GM18520 (cell line): ENCODE results near the gene SPR.

Experiments
- ATAC-seq: cut with Tn5 transposase; IDR thresholded peaks from one replicate; pipeline ENCODE4 v1.9.1; 2021; ENCODE audit not compliant: unreplicated experiment

SPR gene

DNA sequence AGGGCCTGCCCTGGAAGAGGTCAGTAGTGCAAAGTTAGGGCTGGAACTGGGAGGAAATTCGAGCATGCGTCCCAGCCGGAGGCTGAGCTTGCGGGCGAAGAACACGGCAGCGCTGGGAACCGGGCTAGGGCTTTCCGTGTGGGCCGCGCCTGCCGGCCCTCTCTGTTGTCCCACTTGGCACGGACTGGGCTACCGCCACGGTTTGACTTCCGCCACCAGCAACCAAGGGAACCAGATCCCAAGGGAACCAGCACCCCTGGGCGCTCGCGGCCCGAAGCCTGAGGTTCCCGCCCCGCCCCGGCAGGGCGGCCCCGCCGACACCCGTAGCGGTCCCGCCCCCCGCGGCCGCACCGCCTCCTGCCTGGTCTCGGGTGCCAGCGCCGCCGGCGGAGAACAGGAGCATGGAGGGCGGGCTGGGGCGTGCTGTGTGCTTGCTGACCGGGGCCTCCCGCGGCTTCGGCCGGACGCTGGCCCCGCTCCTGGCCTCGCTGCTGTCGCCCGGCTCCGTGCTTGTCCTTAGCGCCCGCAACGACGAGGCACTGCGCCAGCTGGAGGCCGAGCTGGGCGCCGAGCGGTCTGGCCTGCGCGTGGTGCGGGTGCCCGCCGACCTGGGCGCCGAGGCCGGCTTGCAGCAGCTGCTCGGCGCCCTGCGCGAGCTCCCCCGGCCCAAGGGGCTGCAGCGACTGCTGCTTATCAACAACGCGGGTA, at the start of gene SPR:
TSS of gene SPR (plus strand) at position 377 of the 708 bp plus-strand sequence. CDS start at position 402, 25 bp downstream.
- peak; percentile 77 for ATAC-seq

DNA sequence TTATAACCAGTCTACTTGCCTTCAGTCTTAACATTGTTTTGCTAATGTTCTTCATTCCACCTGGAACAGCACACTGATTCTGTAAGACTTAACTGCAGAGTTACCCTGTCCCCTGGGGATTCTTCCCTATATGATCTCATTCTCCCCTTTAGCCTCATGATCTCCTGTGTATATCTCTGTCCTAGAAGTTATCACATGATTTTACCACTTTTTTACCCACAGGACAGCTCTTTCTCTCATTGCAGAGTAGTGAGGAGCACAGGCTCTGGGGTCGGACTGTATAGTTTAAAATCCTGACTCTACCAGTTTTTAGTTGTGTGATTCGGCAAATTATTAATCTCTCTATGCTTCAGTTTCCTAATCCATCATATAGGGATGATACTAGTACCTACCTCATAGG, 47.1 kb upstream of the SPR start:
- ATAC-seq, result no peak

DNA sequence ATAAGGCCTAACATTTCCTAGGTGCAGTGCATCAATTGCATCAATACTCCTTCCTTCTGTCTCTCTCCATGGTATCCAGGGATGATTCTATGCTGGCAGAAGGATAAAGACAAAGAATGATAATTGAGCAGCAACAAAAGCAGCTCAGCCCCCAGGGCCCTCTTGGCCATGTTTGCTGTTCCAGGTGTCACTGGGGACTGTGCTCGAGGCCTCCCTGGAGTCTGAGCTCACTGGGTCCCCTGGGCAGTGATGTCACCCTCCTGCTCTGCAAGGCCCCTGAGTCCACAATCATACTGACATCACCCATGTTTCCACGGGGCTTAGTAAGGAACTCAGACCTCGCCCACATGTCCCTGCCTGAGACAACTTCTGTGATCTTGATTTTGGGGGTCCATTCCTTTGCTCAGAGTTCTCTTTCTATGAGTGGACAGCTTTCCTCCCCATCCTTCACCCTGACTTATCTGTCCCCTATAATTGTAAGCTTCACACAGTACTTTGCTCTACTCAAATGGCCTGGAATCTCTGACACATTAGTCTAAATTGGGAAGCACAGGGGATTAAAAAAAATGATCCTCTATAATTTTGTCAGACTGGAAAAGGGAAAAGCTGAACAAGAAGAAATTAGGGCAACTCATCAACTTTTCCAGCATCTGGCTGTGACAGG, 45.6 kb upstream of the SPR start:
- no peak for ATAC-seq

DNA sequence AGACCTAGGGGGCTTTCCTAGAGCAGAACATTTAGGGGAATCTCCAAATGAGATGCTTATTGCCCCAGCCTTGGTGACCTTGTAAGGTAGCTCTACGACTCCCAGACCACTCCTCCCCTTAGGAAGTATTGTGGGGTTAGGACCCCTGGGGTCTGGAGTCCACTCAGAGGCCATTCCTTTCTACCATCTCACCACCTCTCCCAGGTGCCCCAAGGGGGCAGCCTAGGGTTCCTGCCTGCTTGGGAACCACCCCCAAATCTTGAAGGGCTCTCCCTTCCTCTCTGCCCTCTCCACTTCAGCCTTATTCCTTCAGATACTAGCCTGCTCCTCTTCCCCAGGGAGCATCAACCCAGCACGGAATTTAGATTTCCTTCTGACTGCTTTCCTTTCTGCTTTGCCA, 43.9 kb upstream of the SPR start:
- no peak for ATAC-seq

DNA sequence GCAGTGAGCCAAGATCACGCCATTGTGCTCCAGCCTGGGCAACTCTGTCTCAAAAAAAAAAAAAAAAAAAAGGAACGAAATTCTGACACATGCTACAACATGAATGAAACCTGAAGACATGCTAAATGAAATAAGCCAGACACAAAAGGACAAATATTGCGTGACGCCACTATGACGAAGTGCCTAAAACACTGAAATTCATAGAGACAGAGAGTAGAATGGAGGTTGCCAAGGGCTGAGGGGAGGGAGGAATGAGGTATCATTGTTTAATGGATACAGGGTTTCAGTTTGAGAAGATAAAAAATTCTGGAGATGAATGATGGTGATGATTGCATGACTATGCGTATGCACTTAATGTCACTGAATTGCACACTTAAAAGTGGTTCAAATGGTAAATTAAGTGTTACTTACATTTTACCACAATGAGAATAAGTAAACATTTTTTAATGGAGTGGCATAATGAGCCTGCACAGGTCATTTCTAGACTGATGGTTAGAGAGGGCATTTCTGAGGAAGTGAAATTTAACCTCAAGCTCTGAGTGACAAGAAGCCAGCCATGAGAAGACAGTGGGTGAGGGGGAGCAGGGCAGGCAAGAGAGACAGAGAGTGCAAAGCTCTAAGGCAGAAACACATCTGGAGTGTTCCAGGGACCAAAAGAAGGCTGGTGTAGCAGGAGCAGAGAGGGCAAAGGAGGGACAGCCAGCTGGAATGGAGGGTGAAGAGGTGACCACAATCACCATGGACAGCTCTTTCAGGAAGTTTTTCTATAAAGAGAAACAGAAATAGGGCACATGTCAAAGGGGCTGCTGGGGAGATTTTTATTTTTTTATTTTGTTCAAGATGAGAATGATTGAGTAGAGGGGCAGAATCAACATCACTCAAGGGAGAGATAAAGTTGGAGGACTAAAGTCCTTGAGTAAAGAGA, 40.8 kb upstream of the SPR start:
- peak; percentile 92 for ATAC-seq

DNA sequence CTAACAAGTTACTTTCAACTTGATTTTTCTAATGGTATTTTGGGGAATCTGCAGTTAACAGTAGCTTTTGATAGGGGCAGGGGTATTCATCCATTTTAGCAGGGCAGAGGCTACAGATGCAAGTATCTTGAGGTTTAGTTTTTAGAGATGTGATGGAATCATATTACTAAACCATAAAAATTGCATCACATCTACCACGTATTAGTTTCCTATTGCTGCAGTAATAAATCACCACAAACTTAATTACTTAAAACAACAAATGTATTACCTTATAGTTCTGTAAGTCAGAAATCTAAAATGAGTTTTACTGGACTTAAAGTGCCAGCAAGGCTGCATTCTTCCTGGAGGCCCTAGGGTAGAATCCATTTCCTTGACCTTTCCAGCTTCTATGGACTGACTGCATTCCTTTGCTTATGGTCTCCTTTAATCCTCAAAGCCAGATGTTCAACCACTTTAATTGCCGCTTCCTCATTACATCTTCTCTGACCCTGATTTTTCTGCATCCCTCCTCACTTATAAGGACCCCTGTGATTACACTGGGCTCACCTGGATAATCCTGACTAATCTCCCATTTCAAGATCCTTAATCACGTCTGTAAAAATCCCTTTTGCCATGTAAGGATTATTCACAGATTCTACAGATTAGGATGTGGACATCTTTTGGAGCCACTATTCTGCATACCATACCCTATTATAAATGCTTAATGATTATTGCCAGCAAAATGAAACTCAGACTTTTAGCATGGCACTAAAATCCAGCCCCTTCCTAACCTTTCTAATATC, 39.5 kb upstream of the SPR start:
- no peak for ATAC-seq

DNA sequence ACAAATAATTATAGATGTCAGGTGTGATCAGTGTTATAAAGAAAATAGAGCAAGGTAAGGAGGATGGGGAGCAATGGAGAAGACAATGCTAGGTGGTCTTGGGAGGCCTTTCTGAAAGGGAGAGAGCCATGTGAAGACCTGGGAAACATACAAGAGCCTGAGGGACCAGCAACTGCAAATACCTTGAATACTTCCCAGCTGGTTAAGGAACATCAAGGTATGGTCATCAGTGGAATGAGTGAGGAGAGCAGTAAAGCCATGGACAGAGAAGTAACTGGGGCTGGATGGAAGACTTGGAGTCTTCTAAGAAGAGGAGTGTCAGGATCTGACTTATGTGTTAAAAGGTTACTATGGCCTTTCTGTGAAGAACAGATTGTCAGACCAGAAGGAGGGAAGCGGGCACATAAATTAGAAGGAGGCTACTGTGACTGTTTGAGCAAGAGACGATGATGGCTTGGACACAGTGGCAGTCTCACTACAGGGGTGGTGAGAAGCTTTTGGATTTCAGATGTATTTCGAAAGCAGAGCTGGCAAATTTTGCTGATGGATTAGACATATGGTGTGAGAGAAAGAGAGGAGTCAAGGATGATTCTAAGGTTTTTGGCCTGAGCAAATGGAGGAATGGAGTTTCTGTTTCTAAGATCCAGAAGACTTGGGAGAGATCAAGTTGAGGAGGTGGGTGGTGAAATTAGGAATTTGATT, 38.6 kb upstream of the SPR start:
- no peak for ATAC-seq

DNA sequence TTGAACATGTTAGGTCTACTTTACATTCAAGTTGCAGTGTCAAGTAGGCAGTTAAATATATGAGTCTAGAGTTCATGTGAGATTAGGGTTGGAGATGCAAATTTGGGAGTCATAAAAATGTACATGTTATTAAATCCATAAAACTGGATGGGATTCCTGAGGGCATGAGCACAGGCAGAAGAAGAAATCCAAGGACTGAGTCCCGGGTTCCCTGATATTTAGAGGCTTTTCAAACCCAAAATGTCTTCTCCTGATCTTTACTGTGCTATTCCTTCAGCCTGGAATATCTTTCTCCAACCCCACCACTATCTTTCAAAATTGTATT, 38.1 kb upstream of the SPR start:
- no peak for ATAC-seq

DNA sequence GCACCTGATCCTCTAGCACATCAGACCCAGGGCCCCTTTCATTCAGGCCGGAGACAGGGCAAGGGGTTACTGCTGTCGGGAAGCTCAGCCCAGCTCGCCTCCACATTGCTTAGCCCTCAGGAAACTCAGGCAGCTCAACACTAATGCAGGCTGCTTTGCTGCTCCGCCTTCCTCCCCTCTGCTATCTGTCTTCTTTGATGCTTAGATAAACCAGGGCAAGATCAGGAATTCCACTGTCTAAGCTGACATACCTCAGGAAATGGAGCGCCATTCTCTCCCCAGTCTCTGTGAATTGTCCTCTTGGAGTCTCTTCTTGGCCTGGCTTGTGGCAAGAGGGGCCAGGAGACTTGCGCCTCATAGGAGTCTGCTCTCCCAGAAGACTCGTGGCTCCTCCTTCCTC, 35.9 kb upstream of the SPR start:
- no peak for ATAC-seq

DNA sequence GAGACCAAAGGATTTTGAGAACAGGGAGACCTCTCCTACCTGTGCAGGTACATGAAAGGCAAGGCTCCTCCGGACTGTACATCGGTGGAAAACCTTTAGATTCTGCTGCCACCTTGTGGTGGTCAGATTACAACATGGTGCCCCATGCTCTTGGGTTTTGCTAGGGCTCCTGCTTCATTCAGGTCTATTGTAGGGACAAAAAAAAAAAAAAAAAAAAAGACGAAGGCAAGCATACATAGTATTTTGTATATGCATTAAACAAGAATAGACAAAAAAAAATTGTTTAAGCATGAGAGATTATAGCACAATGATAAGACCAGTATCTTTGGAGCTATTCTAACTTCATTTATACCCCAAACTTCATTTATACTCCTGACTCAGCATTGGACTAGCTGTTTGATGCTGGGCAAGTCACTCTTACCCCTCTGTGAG, 27.4 kb upstream of the SPR start:
- ATAC-seq, result peak; percentile 55

DNA sequence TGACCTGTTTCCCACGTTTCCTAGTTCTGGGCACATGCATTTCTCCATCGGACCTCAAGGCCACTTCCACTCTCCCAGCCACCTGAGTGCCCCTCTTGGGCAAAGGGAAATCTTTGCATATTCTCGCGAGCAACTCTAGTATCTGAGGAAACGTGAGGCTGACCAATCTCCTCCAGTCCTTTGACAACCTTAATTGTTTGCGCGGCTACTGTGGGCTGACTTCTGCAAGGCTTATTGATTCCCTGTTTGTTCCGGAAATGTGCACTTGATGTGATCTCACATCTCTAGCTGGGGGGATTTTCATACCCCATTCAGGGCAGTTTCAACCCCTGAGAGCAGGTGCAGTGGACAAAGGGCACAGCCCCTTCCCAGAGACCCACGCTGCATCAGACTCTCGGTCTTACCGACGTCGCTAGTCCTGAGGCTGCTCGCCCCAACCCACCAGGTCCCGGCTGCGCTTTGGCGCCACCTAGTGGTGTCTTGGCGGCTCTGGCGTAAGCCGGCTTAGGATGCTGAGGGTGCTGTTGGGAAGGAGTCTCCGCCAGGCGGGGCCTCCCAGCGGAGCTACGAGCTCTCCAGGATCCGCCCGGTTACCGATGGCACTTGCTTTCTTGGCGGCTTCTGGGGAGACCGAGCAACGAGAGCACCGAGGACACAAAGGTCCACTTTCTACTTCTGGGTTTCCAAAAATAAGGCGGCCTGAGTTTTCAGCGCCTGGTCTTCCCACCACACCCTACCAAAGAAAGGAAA, 24.8 kb upstream of the SPR start:
- ATAC-seq, result peak; percentile 76

DNA sequence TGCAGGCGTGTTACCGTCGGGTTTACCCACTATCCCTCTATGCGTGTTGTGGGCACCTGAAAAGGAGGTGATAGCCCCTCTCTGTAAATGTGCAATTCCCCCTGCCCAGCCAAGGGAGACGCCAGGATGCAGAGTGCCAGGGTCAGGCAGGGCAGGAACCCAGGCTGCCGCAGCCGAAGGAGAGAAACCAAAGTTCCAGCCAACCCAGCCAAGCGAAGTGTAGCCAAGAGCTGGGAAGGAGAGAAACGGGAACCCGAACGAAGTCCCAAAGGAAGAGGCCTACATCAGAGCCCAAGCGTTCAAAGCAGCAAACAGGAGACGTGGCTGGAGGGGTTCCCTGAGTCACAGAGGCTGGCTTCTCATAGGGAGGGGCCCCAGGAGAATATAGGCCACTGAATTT, 24.2 kb upstream of the SPR start:
- ATAC-seq, result no peak

DNA sequence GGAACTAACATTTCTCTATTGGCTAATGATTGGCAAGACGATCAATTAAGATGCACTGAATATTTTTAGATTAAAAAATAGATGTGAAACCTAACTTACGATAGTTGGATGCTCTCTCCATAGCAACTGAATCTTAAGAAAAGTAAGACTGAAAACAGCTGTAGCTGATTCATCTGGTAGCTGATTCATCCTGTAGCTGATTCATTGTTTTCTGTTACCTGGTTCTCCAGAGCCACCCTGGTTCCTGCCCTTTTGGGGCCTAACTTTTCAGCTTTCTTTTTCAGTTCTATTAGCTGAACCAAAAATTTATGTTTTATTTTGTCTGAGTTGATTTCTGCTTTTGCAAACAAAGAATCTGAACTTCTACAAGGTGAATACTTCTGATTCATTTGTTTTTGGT, 22.7 kb upstream of the SPR start:
- ATAC-seq, result peak; percentile 38

DNA sequence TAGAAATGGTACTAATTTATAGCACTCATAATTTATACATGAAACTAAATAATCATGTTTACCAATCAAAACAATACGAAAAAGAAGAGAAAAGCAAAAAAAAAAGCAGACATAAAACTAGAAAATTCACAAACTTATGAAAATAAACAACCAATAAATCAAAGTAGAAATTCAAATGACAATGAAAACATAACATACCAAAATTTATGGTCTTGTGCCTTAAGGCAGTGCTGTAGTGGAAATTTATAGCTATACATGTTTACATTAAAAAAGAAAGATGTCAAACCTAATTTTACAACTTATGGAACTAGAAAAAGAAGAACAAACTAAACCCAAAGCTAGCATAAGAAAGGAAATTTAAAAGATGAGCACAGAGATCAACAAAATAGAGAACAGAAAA, 16.1 kb upstream of the SPR start:
- no peak for ATAC-seq

DNA sequence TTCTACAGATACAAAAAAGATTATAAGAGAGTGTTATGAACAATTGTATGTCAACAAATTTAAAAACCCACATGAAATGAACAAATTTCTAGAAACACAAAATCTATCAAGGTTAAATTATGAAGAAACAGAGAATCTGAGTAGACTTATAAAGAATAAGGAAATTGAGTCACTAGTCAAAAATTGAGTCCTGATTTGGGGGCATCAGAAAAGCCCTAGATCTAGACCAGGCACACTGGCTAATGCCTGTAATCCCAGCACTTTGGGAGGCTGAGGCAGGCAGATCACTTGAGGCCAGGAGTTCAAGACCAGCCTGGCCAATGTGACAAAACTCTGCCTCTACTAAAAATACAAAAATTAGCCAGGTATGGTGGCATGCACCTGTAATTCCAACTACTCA, 15.3 kb upstream of the SPR start:
- ATAC-seq, result no peak

DNA sequence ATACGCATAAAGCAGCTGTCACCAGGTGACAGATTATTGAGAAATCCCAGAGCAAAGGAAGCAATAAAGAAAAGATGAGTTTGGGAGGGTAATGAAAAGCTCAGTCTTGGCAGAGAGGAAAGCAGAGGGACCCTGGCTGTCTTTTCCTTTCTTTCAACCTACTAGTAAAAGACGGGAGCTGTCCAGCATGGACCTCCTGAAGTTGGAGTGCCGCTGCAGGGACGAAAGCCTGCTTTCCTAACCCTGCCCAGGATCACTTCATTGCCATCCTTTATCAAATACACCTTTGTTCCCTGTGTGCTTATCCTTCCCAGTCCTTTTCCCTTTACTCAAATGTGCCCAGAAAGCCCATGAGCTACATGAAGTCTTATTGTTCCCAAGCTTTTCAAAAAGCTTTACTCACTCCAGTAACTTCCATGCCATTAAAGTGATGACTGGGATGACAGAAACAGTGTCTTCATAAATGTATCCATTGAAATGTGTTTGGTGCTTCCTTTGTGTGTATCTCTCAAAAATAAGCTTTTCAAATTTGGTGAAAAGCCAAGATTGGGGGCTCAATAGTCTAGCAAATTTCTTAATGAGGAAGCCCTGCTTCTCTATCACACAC, 3.7 kb upstream of the SPR start:
- ATAC-seq, result no peak

DNA sequence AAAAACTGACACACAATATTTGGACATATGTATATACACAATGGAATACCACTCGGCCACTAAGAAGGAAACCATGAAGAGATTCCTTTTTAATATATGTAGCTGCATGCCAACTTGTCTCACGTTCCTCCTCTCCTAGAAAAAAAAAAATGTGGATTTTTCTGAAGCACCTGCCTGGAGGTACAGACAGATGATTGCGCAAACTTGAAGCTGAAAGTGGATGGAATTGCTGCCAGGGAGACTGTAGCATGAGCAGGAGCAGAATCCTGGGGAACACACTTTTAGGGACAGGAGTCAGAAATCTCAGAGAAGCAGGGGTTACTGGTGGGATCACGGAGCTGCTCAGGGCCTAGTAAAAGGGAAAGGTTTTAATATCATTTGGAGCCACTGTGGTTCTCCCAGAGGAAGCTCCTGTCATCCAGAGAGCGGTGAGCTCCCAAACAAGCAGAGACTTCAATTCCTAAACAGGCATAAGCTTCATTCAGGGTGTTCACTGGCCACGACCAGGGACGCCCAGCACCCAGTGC, 640 bp upstream of the SPR start:
- ATAC-seq, result no peak

DNA sequence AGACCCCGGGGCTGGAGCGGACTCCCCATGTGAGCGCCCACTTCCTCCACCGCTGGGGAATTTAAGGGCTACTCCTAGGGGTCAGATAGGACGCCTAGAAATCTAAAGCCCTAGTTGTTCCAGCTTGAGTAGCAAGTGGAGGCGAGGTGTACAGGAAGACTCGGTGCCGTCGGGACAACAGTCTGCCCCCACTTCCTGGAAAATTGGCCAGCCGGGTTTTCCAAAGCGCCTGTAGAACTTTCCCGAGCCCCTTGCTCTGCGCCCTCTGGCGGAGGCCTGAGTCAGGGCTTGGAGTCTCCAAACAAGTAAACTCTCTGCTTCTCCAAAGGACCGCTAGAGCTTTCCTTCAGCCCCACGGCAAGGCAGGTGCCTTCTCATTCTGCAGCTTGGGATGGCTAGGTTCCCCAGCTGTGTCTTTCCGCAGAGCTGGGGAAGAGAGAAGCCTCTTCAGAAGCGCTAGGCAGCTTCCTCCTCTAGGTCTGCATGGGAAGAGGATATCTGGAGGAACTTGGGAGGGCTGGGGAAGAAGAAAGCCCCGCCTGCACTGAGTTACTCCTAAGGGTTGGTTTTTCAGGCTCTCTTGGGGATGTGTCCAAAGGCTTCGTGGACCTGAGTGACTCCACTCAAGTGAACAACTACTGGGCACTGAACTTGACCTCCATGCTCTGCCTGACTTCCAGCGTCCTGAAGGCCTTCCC, 681 bp downstream of the SPR start:
- peak; percentile 10 for ATAC-seq
